ENCODE results near the gene FFAR1. TPM values are rescaled to one million over a fixed set of nuclear protein-coding genes. Genes with fewer than 3 reads are reported as not detected.

The FFAR1 gene
- total RNA-seq, 4 donors from 2014 or later = not detected

GRCh38 chr19:35340431-35340830 lies 7.3 kb upstream of the FFAR1 start:
- no peak for ATAC-seq
- TF ChIP-seq CTCF (IDR thresholded peaks at IDR 0.05) = no peak
- Histone ChIP-seq H3K27me3 (peaks cover 41% of the 10 kb centered on the region), H3K4me3 (no peak overlapping the region), H3K9me3 (no peaks in the 10 kb centered on the region), H3K4me1 (no peaks in the 10 kb centered on the region), H3K36me3 (no peaks in the 10 kb centered on the region), H3K27ac (no peak overlapping the region)
- WGBS, 2 donors (ENCODE audit: low coverage in 1 of 2) = 93% methylated on average over 3 of the region's 11 CpGs; no CpG with 5 or more reads in 1 of the 2 donors

GRCh38 chr19:35341006-35341405 lies 6.7 kb upstream of the FFAR1 start:
- Histone ChIP-seq H3K36me3 (no peaks in the 10 kb centered on the region), H3K4me3 (no peak overlapping the region), H3K9me3 (no peaks in the 10 kb centered on the region), H3K27ac (no peak overlapping the region), H3K4me1 (no peaks in the 10 kb centered on the region), H3K27me3 (peaks cover 41% of the 10 kb centered on the region)
- ATAC-seq = no peak
- TF ChIP-seq EP300 (IDR thresholded peaks at IDR 0.05) = no peak
- TF ChIP-seq CTCF (IDR thresholded peaks at IDR 0.05) = no peak
- WGBS, 2 donors (ENCODE audit: low coverage in 1 of 2) = 80 to 83% methylated on average over 1 to 4 of the region's 16 CpGs

GRCh38 chr19:35341565-35342225 lies 6.0 kb upstream of the FFAR1 start:
- no peak for ATAC-seq
- no peak overlapping the region for H3K4me3 ChIP-seq
- TF ChIP-seq POLR2A (IDR thresholded peaks at IDR 0.05) = no peak
- TF ChIP-seq POLR2AphosphoS5 (IDR thresholded peaks at IDR 0.05) = no peak
- TF ChIP-seq CTCF (IDR thresholded peaks at IDR 0.05) = no peak
- TF ChIP-seq EP300 (IDR thresholded peaks at IDR 0.05) = no peak
- no peak overlapping the region for H3K27ac ChIP-seq
- 78 to 93% methylated on average over 8 to 11 of the region's 14 CpGs for WGBS, 2 donors (ENCODE audit: low coverage in 1 of 2)
- H3K9me3 ChIP-seq = no peaks in the 10 kb centered on the region
- peaks cover 47% of the 10 kb centered on the region for H3K27me3 ChIP-seq
- no peaks in the 10 kb centered on the region for H3K4me1 ChIP-seq
- no peaks in the 10 kb centered on the region for H3K36me3 ChIP-seq

GRCh38 chr19:35342430-35342829 lies 5.3 kb upstream of the FFAR1 start:
- no peak overlapping the region for H3K4me3 ChIP-seq
- ATAC-seq = no peak
- 44 to 53% methylated on average over 4 to 5 of the region's 5 CpGs for WGBS, 2 donors (ENCODE audit: low coverage in 1 of 2)
- H3K4me1 ChIP-seq = no peaks in the 10 kb centered on the region
- no peaks in the 10 kb centered on the region for H3K9me3 ChIP-seq
- no peaks in the 10 kb centered on the region for H3K36me3 ChIP-seq
- H3K27ac ChIP-seq = no peak overlapping the region
- peaks cover 43% of the 10 kb centered on the region for H3K27me3 ChIP-seq
- TF ChIP-seq CTCF (IDR thresholded peaks at IDR 0.05) (no peak), EP300 (IDR thresholded peaks at IDR 0.05) (no peak), POLR2AphosphoS5 (IDR thresholded peaks at IDR 0.05) (no peak), POLR2A (IDR thresholded peaks at IDR 0.05) (no peak)

- WGBS, 2 donors (ENCODE audit: low coverage in 1 of 2) = 100% methylated on average over 1 of the region's 17 CpGs; no CpG with 5 or more reads in 1 of the 2 donors
- H3K36me3 ChIP-seq = no peaks in the 10 kb centered on the region
These were observed 3.1 kb upstream of the FFAR1 start for GRCh38 chr19:35344511-35345031.

More at GRCh38 chr19:35344511-35345031, 3.1 kb upstream of the FFAR1 start:
- Histone ChIP-seq H3K27me3 (peaks cover 34% of the 10 kb centered on the region), H3K27ac (no peak overlapping the region), H3K4me1 (no peaks in the 10 kb centered on the region), H3K9me3 (no peaks in the 10 kb centered on the region), H3K4me3 (no peak overlapping the region)
- TF ChIP-seq POLR2AphosphoS5 (IDR thresholded peaks at IDR 0.05) (no peak), EP300 (IDR thresholded peaks at IDR 0.05) (no peak), CTCF (IDR thresholded peaks at IDR 0.05) (no peak), POLR2A (IDR thresholded peaks at IDR 0.05) (no peak)
- no peak for ATAC-seq

Data from gastroesophageal sphincter (tissue), 4 donors.